ENCODE data around the gene CELA1. TPM values are rescaled to one million over a fixed set of nuclear protein-coding genes. Genes with fewer than 3 reads are reported as not detected.

The CELA1 gene
- total RNA-seq, 1 experiment from 2014 or later: not detected

GRCh38 chr12:51357374-51358047 is 11.0 kb upstream of the CELA1 start:
- Mint-ChIP-seq H3K4me1 (no peaks in the 10 kb centered on the region), H3K27me3 (ENCODE audit: low read depth) (no peaks in the 10 kb centered on the region), H3K9me3 (no peaks in the 10 kb centered on the region), H3K36me3 (ENCODE audit: insufficient read depth in 1 of 3, low read depth in 3 of 3) (peaks cover 5 to 31% (median 22%) of the 10 kb centered on the region in 3 experiments; a peak in 6 of 7 replicates), H3K4me3 (no peak overlapping the region), H3K27ac (peak overlapping the region in 1 of 3 experiments; percentile 18; a peak in 1 of 7 replicates)
- H2BK5ac ChIP-seq (ENCODE audit: insufficient read length, low read length): no peak overlapping the region
- H3T11ph ChIP-seq (ENCODE audit: low read length): no peak overlapping the region
- DNase-seq: no peak
- H3K23me2 ChIP-seq (ENCODE audit: insufficient read length, low read depth, low read length, poor library complexity, severe bottlenecking): no peaks in the 10 kb centered on the region
- H4K5ac ChIP-seq (ENCODE audit: insufficient read length, low read depth, low read length): no peak overlapping the region
- H4K20me1 ChIP-seq (ENCODE audit: control insufficient read depth, insufficient read depth, insufficient read length): no peaks in the 10 kb centered on the region
- no peak overlapping the region for H3K18ac ChIP-seq (ENCODE audit: insufficient read length, low read depth, low read length)
- H2AK5ac ChIP-seq (ENCODE audit: insufficient read length, low read length): no peak overlapping the region
- no peaks in the 10 kb centered on the region for H3K27me3 ChIP-seq (ENCODE audit: insufficient read depth, low read length)
- H3K79me1 ChIP-seq (ENCODE audit: insufficient read depth, low read depth, low read length, poor library complexity, severe bottlenecking): no peaks in the 10 kb centered on the region
- H2BK15ac ChIP-seq (ENCODE audit: low read depth, low read length): no peak overlapping the region
- H3K9ac ChIP-seq (ENCODE audit: extremely low read depth, insufficient read length, low read length): no peak overlapping the region
- H2BK120ac ChIP-seq (ENCODE audit: low read depth, low read length, poor library complexity, severe bottlenecking): no peak overlapping the region
- H3K4me1 ChIP-seq (ENCODE audit: insufficient read depth, low read length): no peaks in the 10 kb centered on the region
- no peak overlapping the region for H2AFZ ChIP-seq (ENCODE audit: low read length)
- no peak overlapping the region for H3K4ac ChIP-seq (ENCODE audit: low read depth, low read length)
- WGBS (ENCODE audit: extremely low coverage, insufficient read length, low lambda C conversion rate): no CpG with 5 or more reads among the region's 10 CpGs
- no peak overlapping the region for H2BK20ac ChIP-seq (ENCODE audit: low read depth, low read length, poor library complexity, severe bottlenecking)
- no peak overlapping the region for H3K23ac ChIP-seq (ENCODE audit: insufficient read length, low read depth, low read length)
- H3K56ac ChIP-seq (ENCODE audit: insufficient read length, low read depth, low read length): no peak overlapping the region
- H3K79me2 ChIP-seq (ENCODE audit: insufficient read depth, low read length): no peaks in the 10 kb centered on the region
- no peak for TF ChIP-seq CTCF (conservative IDR thresholded peaks at IDR 0.05)
- H3K4me2 ChIP-seq (ENCODE audit: insufficient read depth, insufficient read length, low read length): no peak overlapping the region
- no peaks in the 10 kb centered on the region for H3K9me3 ChIP-seq (ENCODE audit: control insufficient read depth, low read depth, low read length)
- no peak overlapping the region for H4K91ac ChIP-seq (ENCODE audit: insufficient read length, low read depth, low read length)
- H2BK12ac ChIP-seq (ENCODE audit: insufficient read length, low read depth, low read length): no peak overlapping the region
- no peak overlapping the region for H4K8ac ChIP-seq (replicated peaks; ENCODE audit: insufficient read length, low read depth, low read length)
- no peak overlapping the region for H3K27ac ChIP-seq (ENCODE audit: insufficient read length, low read depth, low read length)
- H3K14ac ChIP-seq (ENCODE audit: insufficient read depth, low read length): no peak overlapping the region

Data from H9 (cell line).